ENCODE measurements around the gene NCKAP1. TPM values are rescaled to one million over a fixed set of nuclear protein-coding genes. Genes with fewer than 3 reads are reported as not detected.
"Not testable (repeated sequence)": the region's sequence is repeated elsewhere in the genome, so short reads cannot be mapped to it uniquely, and the experiment has no call there.

NCKAP1 gene
- total RNA-seq, 1 donor from 2014 or later = 32.2 TPM

DNA sequence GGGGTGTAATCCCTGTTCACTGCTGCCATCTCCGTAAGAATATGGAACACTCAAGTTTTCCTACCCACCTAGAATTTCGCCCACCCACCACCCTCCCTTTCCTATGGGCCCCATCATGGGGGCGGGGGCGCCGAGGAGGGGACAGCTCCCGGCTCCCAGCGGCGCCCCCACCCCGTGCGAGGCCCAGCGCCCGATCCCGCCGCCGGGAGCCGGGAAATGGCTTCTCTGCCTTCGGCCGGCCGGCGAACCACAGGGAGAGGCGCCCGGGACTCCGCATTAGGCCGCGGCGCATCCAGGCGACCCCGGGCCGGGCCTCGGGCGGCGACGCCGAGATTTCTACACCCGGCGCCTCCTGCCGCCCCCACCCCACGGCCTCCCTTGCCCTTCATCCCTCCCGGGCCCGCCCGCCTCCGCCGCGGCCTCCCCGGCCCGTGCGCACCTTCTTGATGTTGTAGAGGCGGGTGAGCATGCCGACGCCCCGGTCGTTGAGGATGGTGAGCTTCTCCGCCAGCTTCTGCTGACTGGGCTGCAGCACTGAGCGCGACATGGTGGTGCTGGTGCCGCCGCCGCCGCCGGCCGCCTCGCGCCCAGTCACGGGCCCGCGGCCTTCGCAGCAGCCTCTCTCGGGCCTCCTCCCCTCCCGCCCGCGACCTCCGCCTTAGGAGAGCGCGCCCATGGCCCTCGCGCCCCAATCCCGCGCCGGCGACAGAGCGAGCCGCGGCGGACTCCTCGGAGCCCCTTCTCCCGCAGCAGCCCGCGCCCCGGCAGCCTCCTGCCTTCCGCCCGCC, 510 bp downstream of the NCKAP1 start:
- DNase-seq (ENCODE audit: low spot score) (peak; percentile 63), ATAC-seq (peak; percentile 68)

DNA sequence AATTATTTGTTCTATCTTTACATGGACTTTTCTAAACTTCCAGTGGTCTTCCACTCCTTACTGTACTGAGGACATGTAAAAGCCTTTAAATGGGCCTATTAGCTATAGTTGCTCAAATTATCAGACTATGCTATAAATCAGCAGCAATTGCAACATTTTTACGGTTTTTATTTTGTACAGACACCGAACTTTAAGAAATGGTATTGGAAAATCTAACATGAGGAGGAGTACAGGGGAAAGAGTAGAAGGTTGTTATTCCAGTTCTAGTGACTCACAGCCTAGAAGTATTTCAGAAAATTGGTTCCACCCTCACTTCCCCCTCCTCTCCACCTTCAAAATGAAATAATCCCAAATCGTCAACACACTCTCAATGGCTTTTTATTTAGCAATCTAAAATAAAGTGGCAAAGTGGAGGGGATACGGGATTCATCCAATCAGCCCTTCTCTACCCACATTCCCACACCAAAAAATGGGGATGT, 1.1 kb downstream of the NCKAP1 start:
- no peak for ATAC-seq
- DNase-seq (ENCODE audit: low spot score) = no peak

DNA sequence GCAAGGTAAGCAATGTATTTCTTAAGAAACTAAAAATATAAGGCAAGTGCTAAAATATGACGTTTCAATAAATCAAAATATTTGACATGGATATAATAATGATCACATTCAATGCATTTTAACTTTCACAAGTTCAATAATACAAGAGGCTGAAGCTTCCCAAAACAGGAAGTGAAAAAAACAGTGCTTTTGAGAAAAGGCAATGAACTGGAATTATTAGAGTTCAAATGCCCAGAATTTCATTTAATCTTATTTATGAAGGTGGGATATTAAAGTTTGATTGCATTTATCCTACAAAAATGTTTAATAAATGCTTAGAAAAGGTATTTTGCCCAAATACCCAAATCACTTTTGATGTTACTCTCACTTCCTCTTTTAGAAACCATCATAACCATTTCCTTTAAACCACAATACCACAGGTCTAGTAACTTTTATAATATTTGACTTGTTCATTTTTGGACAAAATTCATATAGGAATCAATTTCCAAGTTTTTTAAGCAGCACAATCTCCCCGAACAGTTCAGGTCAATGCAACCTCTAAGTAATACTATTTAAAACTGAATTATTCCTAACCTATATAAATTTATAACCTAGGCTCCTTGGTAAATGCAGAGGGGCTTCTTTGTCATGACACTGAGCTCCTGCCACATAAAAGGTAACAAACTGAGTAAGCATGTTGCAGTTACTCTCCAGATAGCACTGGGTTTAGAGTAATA, 2.1 kb downstream of the NCKAP1 start:
- DNase-seq (ENCODE audit: low spot score) = no peak
- ATAC-seq = no peak

DNA sequence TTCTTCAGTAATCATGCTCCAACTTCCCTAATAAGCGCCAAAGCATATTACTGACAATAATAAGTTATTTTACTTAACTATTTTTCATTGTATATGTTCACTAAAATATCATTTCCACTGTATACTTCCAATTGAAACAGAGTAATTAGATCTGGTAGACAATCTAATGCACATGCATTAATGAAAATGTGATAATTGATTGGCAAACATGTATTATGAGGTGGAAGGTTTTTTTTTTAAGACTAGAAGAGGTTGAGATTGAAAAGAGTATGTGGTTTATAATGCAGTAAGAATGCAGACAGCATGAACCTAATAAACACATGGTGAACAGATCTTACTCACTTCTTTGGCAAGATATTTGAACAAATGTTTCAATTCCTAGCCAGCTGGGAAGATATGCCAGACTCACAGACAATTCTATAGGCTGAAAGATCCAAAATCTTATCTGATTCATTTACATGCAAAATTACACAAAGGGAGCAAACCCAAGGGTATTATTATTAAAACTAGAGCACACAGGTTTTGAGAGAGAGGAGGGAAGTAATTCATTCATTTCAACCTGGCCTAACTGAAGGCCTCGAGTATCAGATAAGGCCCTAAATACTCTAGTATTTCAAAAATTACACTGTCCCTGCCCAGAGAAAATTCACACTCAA, 2.8 kb downstream of the NCKAP1 start:
- ATAC-seq (no peak), DNase-seq (ENCODE audit: low spot score) (no peak)

DNA sequence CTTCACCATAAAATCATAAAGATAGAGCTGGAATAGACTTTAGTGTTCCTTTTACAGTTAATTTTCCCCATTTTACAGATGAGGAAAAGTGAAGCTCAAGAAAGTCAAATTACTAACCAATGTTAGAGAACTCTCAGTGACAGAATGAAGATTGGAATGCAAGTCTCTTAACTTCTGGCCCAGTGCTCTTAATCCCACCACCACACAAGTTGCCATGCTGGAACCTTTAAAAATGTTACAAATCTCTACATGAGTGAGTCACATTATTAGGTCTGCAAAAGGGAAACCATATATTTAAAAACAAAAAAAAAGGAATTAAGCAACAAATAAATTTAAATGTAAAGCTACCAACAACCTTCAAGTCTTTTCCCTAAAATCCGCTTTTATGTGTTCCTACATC, 3.5 kb downstream of the NCKAP1 start:
- no peak for DNase-seq (ENCODE audit: low spot score)
- no peak for ATAC-seq

DNA sequence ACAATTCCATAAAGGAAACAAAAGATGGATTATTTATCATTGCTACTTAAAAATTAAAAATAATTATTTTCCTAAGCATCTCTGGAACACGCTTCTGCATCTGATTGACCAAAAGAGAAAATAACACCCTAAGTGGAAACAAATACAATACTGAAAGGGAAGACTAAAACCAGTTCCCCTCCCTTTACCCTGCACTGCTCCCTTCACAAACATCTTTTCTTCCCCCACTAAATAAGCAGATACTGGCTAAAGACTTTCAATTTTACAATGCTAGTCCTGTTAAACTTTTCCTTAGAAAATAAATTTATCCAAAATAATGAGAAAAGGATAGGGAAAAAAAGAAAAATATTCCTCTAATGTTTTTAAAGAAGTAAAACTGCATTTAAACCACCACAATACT, 4.3 kb downstream of the NCKAP1 start:
- ATAC-seq (no peak), DNase-seq (ENCODE audit: low spot score) (no peak)

DNA sequence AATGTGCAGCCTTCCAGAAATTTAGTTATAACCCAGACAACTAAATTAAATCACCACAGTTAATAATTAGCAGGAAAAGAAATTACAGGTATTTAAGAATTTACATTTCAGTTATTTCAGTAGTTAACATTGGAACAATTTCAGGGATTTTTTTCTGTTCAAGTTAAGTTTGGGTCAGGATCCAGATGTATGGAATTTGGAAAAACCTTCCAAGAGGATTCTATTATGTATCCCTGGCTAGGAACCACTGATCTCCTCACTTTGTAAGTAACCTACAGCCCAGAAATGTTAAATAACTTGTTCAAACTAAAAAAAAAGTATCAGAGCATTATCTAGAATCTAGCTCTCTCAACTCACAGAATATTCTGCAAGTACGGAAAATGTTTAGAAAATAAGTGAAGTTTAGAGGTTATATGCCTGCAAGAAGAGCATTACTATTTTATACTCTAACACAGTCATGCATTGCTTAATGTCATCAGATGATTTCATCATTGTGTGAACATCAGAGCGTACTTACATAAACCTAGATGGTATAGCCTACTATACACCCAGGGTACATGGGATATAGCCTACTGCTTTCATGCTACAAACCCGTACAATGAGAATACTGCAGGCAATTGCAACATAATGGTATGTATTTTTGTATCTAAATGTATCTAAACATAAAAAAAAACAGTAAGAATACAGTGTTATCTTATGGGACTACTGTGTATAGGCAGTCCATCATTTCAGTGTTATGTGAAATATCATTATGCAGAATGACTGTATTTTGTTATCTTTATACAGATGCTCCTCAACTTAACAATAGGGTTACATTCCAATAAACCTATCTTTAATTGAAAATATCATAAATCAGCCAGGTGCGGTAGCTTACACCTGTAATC, 6.1 kb downstream of the NCKAP1 start:
- DNase-seq (ENCODE audit: low spot score) (no peak), ATAC-seq (peak; percentile 31)

DNA sequence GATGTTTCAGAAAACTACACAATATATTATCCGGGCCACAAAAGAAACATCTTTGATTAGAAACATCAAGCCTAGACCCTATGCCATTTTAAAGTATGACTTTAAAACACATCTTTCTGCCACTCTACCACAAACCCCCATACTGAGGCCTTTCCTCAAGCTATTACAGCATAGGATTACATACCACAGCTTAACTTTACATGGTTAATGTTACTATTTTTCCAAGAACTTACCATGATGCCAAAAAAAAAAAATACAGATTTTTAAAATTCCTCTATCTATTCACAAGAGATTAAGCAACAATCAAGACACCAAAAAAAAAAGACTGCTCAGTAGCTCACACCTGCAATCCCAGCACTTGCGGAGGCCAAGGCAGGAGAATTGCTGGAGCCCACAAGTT, 9.0 kb downstream of the NCKAP1 start:
- ATAC-seq = no peak

DNA sequence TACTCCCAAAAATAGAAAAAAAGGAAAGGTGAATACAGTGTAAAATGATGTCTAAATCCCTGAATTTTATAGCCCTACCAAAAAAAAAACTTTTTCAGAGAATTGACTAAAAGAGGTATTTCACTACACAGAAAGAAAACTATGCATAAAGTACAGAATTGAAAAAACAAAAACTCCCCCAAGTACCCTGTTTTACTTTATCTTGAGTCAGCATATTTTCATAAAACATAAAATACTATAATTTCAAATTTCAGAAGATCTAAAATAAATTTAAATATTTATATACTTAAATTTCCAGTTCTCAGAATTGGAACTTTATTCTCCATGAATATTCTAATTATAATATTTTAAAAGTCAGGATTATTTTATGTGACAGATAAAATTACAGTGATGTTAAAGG, 10.1 kb downstream of the NCKAP1 start:
- ATAC-seq = no peak
- no peak for DNase-seq (ENCODE audit: low spot score)

More for the DNA sequence above, 9.0 kb downstream of the NCKAP1 start:
- no peak for DNase-seq (ENCODE audit: low spot score)

DNA sequence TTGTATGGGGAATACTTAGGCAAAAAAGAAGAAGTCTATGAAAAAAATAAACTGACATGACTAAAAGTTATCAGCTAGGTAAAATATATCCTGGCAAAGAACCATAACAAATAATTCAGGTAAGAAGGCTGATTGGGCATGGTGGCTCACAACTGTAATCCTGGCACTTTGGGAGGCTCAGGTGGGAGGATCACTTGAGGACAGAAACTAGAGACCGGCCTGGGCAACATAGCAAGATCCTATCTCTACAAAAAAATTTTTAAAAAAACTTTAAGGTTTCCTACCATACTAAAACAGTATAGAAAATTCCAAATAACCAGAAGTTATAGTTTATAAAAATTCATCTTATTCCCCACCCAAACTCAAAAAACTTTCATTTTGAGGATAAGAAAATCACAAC, 10.8 kb downstream of the NCKAP1 start:
- no peak for DNase-seq (ENCODE audit: low spot score)
- no peak for ATAC-seq

DNA sequence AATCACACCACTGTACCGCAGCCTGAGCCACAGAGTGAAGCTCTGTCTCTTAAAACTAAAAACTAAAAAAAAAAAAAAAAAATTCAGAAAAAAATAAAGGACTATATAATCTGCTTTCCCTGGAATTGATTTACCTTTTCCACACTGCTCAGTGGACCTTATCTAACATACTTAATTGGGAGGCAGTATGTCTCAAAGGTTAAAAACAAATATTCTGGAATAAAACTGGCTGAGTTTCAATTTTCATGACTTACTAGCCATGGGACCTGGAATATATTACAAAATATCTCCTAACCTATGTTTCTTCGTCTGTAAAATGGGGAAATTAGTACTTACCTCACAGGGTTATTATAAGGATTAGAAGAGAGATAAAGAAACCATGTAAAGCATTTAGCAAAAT, 11.8 kb downstream of the NCKAP1 start:
- peak; percentile 82 for ATAC-seq

DNA sequence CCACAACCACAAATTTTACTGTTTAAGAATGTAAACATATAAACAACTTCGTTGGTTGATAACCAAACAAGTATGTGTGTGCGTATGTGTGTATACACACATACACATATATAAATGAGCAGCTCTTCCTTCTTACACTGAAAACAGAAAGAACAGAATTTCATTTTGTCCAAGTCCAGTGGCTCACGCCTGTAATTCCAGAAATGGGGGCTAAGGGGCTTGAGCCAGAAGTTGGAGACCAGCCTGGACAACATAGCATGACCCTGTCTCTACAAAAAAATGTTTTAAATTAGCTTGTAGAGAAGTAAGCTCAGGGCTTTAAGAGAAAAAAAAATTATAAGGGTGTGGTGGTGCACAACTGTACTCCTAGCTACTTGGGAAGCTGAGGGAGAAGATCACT, 12.3 kb downstream of the NCKAP1 start:
- ATAC-seq (no peak), DNase-seq (ENCODE audit: low spot score) (no peak)

More for the DNA sequence above, 11.8 kb downstream of the NCKAP1 start:
- DNase-seq (ENCODE audit: low spot score) = no peak

DNA sequence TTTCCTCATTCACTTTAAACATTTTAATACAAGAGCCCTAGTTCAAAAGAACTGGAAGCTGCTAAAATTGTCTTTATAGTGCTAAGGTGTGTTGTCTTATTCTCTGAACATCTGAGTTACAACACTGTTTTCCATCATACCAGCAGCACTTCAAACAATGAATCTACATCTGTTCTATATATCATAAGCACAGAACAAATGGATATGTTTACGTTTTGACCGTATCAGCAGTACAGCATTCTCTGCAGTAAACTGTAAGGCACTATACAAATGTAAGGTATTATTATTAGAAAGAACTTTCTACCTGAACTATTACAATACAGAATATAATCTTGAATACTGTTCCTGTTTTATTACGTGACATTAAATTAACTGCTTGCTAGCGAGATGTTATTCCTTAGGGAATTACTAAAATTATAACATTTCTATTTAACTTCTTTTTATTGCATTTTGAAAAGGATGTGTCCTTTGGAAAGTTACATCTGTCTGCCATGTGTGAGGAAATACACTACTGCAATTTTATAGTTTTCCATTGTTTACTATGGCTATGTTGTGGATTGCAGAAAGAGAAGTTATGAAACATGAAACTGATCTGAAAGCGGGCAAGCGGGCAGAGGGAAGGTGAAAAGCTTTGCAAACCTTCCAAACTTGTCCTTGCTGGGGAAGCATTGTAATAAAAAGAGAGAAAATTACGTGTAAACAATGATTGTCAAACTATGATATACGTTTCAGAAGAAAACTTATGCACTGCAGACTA, 13.7 kb downstream of the NCKAP1 start:
- DNase-seq (ENCODE audit: low spot score) (no peak), ATAC-seq (peak; percentile 65)

DNA sequence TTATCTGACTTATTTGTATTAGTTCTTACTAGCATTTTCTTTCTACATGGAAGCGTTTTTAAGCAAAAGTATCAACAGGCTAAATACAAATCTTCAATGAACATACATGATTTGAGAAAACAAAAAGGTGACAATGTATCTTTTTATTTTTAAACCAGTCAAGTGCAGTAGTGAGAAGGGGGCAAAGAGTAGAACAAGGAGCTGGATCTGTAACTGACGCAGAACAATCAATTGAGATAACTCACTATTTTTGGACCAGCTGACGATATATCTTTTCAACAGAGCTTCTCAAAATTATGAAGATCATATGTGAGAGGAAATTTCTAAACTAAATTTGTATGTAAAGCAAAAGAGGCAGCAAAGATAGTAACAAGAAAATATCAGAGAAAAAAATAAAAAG, 15.5 kb downstream of the NCKAP1 start:
- ATAC-seq (no peak), DNase-seq (ENCODE audit: low spot score) (no peak)

DNA sequence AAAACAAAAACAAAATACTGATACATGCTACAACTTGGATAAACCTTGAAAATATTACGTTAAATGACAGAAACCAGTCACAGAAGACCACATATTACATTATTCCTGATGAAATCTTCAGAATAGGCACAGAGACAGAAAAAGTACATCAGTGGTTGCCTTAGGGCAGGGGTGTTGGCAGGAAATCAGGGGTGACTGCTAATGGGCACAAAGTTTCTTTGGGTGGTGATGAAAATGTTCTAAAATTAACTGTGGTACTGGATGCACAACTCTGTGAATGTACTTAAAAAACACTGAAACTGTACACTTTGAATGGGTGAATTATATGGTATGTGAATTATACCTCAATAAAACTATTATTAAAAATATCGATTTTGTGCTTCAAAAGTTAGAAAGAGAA, 16.6 kb downstream of the NCKAP1 start:
- ATAC-seq = no peak
- no peak for DNase-seq (ENCODE audit: low spot score)

DNA sequence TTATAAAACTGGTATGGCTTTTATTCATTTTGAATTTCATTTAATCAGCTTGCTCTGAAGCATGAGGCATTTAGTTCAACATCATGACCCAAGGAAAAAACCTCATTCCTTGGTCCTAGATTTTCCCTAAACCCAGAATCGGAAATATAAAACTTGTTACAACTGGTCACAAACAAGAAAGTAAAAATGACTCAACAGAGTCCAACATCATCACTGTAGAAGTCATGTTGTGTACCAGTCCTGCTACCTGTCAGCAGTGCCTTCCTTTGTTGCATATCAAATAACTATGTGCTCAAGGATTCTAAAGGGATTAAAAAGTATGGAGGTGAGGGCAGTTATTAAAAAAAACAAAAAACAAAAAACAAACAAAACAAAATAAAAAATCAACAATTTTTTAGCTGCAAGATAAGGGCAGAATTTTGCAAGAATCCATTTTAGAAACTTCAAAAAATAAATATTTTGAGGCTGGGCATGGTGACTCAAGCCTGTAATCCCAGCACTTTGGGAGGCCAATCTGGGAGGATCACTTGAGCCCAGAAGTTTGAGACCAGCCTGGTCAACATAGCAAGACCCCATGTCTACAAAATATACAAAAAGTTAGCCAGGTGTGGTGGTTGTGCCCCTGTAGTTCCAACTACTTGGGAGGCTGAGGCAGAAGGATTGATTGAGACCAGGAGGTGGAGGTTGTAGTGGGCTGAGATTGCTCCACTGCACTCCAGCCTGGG, 18.4 kb downstream of the NCKAP1 start:
- no peak for DNase-seq (ENCODE audit: low spot score)
- ATAC-seq = no peak

DNA sequence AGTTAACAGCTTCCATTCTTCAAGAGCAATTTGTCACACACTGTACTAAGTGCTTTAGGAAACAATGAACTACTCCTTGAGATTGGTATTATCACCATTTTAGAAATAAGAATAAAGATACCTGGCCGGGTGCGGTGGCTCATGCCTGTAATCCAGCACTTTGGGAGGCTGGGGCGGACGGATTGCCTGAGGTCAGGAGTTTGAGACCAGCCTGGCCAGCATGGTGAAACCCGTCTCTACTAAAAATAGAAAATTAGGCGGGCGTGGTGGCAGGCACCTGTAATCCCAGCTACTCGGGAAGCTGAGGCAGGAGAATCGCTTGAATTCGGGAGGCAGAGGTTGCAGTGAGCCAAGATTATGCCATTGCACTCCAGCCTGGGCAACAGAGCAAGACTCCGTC, 20.4 kb downstream of the NCKAP1 start:
- DNase-seq (ENCODE audit: low spot score); ATAC-seq: not testable (repeated sequence)

DNA sequence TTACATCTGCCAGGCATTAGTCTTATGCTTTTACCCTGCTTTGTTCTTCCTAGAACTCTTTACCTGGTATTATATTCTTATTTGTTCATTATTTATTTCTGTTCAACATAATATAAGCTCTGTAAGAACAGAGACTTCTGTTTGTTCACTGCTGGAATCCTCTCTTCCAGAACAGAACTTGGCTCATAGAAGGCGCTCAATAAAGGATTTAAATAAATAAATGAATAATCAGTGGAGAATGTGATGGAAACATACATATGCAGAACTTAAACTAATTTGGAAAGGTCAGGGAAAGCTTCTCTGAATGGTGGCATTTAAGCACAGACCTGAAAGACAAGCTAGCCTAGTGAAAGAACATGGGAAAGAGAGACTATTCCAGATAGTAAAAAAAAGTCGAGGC, 24.3 kb downstream of the NCKAP1 start:
- no peak for ATAC-seq
- no peak for DNase-seq (ENCODE audit: low spot score)

DNA sequence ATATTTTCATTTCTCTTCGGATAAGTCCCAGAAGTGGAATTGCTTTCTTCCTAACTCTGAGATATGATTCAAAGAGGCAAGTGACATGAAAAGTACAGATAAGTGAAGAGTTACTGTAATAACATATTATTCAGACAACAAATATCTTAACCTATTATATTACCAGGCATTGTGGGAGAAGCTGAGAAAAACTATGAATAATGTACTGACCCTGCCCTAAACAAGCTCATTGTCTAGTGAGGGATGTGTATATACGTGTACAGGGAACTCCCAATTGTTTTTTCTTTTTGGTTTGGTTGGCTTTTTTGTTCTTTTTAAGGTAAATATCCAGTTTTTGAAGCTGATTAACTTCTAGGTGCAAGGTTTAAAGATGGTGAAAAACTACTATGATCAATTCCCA, 26.5 kb downstream of the NCKAP1 start:
- DNase-seq (ENCODE audit: low spot score) = no peak
- ATAC-seq = no peak

Data from left lobe of liver (tissue), 2 donors.